ENCODE data around the gene NOC3L. TPM values are rescaled to one million over a fixed set of nuclear protein-coding genes. Genes with fewer than 3 reads are reported as not detected.

The NOC3L gene
- total and polyA plus RNA-seq, 2 donors (not counting 3 experiments of a cell fraction or from before 2014, with no cell fraction given): 4.3 to 20.5 TPM

DNA sequence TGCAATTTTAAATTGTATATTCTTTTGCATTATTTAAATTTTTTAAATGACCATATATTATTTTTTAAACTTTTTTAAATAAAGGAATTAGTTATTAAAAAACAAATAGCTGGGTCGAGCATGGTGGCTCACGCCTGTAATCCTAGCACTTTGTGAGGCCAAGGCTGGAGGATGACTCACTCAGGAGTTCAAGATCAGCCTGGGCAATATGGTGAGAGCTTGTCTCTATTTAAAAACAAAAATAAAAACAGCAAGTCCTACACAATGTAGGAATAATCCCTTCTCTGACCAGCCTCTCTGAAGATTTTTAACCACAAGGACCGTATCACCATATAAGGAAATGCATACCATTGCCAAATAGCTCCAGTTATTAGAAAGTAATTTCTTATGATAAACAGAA lies 19.6 kb downstream of the NOC3L start:
- no peaks in the 10 kb centered on the region for H3K9me1 ChIP-seq (replicated peaks; ENCODE audit: control insufficient read depth, extremely low read depth, insufficient read depth, low read length)
- no peaks in the 10 kb centered on the region for H4K20me1 ChIP-seq (replicated peaks; ENCODE audit: control insufficient read depth, extremely low read depth, insufficient read depth, low read length)
- BruUV-seq (replicated peaks): no TSS peak
- no peak overlapping the region for H3K9ac ChIP-seq (replicated peaks; ENCODE audit: extremely low read depth, insufficient read depth, low read length)
- no peak overlapping the region for H3K27ac ChIP-seq (ENCODE audit: insufficient read depth, low read depth, low read length)
- H3K36me3 ChIP-seq (ENCODE audit: control insufficient read depth in 2 of 2, extremely low read depth in 1 of 2, insufficient read depth in 2 of 2, low read length in 2 of 2): peaks cover 5 to 15% of the 10 kb centered on the region in 2 experiments
- ChIA-PET POLR2A (no interaction called here), CTCF (interaction anchor here (1.3 to 3.2 kb wide), 3 partner anchors 10 to 101 kb away, joined by 5 to 22 read pairs (median 18); no protein-coding TSS in a partner anchor)
- H3K4me1 ChIP-seq (ENCODE audit: control insufficient read depth, extremely low read depth, insufficient read depth, low read length): no peaks in the 10 kb centered on the region
- dilution Hi-C loops (cut with MboI; ENCODE audit: extremely low pct_ligation_motif_present, low sequenced_read_pairs): no loop called here
- no peak overlapping the region for H3K4me3 ChIP-seq (replicated peaks in 1 of 3; ENCODE audit: insufficient read depth in 1 of 3, low read depth in 1 of 3, low read length in 3 of 3)
- H2AFZ ChIP-seq (ENCODE audit: low read depth, low read length): no peak overlapping the region
- FAIRE-seq (no peak), DNase-seq (ENCODE audit: low read depth, low spot score) (no peak)
- no peak for TF ChIP-seq JUN (IDR thresholded peaks at IDR 0.05; ENCODE audit: borderline replicate concordance, insufficient read depth, insufficient read length, low read depth)
- TF ChIP-seq, protein P1, sequence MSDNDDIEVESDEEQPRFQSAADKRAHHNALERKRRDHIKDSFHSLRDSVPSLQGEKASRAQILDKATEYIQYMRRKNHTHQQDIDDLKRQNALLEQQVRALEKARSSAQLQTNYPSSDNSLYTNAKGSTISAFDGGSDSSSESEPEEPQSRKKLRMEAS (IDR thresholded peaks at IDR 0.05; ENCODE audit: insufficient read depth, insufficient read length): no peak
- TF ChIP-seq POLR2AphosphoS5 (IDR thresholded peaks at IDR 0.05; ENCODE audit: insufficient read depth, low read depth, low read length): no peak
- TF ChIP-seq POLR2A (IDR thresholded peaks at IDR 0.05; ENCODE audit: low read depth, low read length): no peak
- no peak for TF ChIP-seq MYC (IDR thresholded peaks at IDR 0.05; ENCODE audit: low read depth, low read length)
- no peak for TF ChIP-seq EZH2 (IDR thresholded peaks at IDR 0.05; ENCODE audit: borderline replicate concordance, low read depth, low read length, severe bottlenecking)
- TF ChIP-seq, protein P2, sequence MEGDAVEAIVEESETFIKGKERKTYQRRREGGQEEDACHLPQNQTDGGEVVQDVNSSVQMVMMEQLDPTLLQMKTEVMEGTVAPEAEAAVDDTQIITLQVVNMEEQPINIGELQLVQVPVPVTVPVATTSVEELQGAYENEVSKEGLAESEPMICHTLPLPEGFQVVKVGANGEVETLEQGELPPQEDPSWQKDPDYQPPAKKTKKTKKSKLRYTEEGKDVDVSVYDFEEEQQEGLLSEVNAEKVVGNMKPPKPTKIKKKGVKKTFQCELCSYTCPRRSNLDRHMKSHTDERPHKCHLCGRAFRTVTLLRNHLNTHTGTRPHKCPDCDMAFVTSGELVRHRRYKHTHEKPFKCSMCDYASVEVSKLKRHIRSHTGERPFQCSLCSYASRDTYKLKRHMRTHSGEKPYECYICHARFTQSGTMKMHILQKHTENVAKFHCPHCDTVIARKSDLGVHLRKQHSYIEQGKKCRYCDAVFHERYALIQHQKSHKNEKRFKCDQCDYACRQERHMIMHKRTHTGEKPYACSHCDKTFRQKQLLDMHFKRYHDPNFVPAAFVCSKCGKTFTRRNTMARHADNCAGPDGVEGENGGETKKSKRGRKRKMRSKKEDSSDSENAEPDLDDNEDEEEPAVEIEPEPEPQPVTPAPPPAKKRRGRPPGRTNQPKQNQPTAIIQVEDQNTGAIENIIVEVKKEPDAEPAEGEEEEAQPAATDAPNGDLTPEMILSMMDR (IDR thresholded peaks at IDR 0.05; ENCODE audit: extremely low read depth in 1 of 2, insufficient read depth in 1 of 2, low read depth in 1 of 2, low read length in 2 of 2): no peak
- TF ChIP-seq GATA2 (IDR thresholded peaks at IDR 0.05; ENCODE audit: insufficient read depth, insufficient read length, low read depth, low read length): no peak
- no peak for TF ChIP-seq FOS (IDR thresholded peaks at IDR 0.05; ENCODE audit: borderline replicate concordance, insufficient read depth, low read length)
- H3K27me3 ChIP-seq (ENCODE audit: control insufficient read depth in 2 of 2, insufficient read depth in 2 of 2, low read length in 2 of 2): no peaks in the 10 kb centered on the region
- intact Hi-C loops (cut with micrococcal nuclease): no loop called here
- no peaks in the 10 kb centered on the region for H3K9me3 ChIP-seq (replicated peaks; ENCODE audit: control insufficient read depth, insufficient read depth, low read length)
- no peak overlapping the region for H3K4me2 ChIP-seq (ENCODE audit: insufficient read depth, low read length)
- no peaks in the 10 kb centered on the region for H3K79me2 ChIP-seq (ENCODE audit: control insufficient read depth, insufficient read depth, low read length)

Measured in endothelial cell of umbilical vein (primary cell).